Mucosa of descending colon (tissue), 3 donors: Measurements from ENCODE around the gene C16orf86. TPM values are rescaled to one million over a fixed set of nuclear protein-coding genes. Genes with fewer than 3 reads are reported as not detected.

Experiments used
- ATAC-seq: fragments of 200-7000 bp; cut with Tn5 transposase; one replicate; pipeline ENCODE4 v1.9.1; 2020; ENCODE audit warnings: mild to moderate bottlenecking, moderate library complexity
- DNase-seq, 3 donors: peaks; one replicate each; pipeline ENCODE4 v3.0.0-alpha.2; 2020
- H3K36me3 ChIP-seq: fragments of 200-600 bp; one replicate; pipeline ENCODE4 v1.8.0; 2021; ENCODE audit warnings: low read depth, mild to moderate bottlenecking
- H3K4me1 ChIP-seq: fragments of 200-600 bp; one replicate; pipeline ENCODE4 v1.8.0; 2021; ENCODE audit warnings: low read depth, mild to moderate bottlenecking
- H3K4me3 ChIP-seq: fragments of 200-600 bp; one replicate; pipeline ENCODE4 v1.8.0; 2021; ENCODE audit warnings: mild to moderate bottlenecking
- H3K9me3 ChIP-seq: fragments of 200-600 bp; one replicate; pipeline ENCODE4 v1.8.0; 2021; ENCODE audit warnings: mild to moderate bottlenecking
- CTCF ChIP-seq: fragments of 200-600 bp; IDR thresholded peaks from one replicate; pipeline ENCODE4 v1.8.0; 2022; ENCODE audit warnings: antibody characterized with exemption, mild to moderate bottlenecking
- intact Hi-C, 2 donors: fragments of 100-400 bp; cut with DNase I in 1 of 2; cut with micrococcal nuclease in 1 of 2; formaldehyde crosslinking; loops; one replicate each; pipeline versions ENCODE4 v1.11.0 to v1.11.1; 2022; cut with DNase I, micrococcal nuclease
- total RNA-seq, 3 donors: library from RNA; stranded (reverse); fragmentation: NEBNext Ultra II Directional in 2 of 3; extraction: Animal tissue kit (Norgen Biotek cat#: 25700) in 2 of 3; gene quantifications; one replicate each; pipeline versions ENCODE4 v1.2.1 to v1.2.4, GENCODE V29; 2021 to 2023
- donor health status: DM: no; HTN: no; CAD: no; lungs with moderate emphysema.
- donor health status: DM: no; HTN: no; CAD: no.
- donor health status: DM: no; HTN: yes; CAD: no.

The C16orf86 gene
- total RNA-seq, 3 donors from 2014 or later, result 0.67 to 6.8 (median 1.2) TPM

GRCh38 chr16:67666032-67666551 is 522 bp upstream of the C16orf86 start:
- TF ChIP-seq CTCF, result no peak
- peaks cover 14% of the 10 kb centered on the region for H3K4me1 ChIP-seq
- ATAC-seq, result peak; percentile 32
- intact Hi-C loops, result loop anchor here in 1 of 2 donors (10.0 kb wide), 1 partner anchor 121 kb away; no protein-coding TSS in a partner anchor
- no peaks in the 10 kb centered on the region for H3K36me3 ChIP-seq
- peak overlapping the region; percentile 49 for H3K4me3 ChIP-seq
- DNase-seq, result peak in 2 of 3 donors; percentile 41 to 69
- H3K9me3 ChIP-seq, result no peaks in the 10 kb centered on the region

- no peak for ATAC-seq
- Histone ChIP-seq H3K9me3 (no peaks in the 10 kb centered on the region), H3K4me1 (peaks cover 10% of the 10 kb centered on the region), H3K4me3 (no peak overlapping the region), H3K36me3 (no peaks in the 10 kb centered on the region)
- no peak for DNase-seq
- TF ChIP-seq CTCF, result no peak
- intact Hi-C loops, result loop anchor here in 1 of 2 donors (10.0 kb wide), 1 partner anchor 123 kb away; no protein-coding TSS in a partner anchor
Measured at GRCh38 chr16:67667453-67667816, 821 bp downstream of the C16orf86 start.

GRCh38 chr16:67667817-67668494 is 1.3 kb downstream of the C16orf86 start:
- Histone ChIP-seq H3K36me3 (no peaks in the 10 kb centered on the region), H3K4me3 (no peak overlapping the region), H3K4me1 (peaks cover 12% of the 10 kb centered on the region), H3K9me3 (no peaks in the 10 kb centered on the region)
- intact Hi-C loops, result loop anchor here in 1 of 2 donors (10.0 kb wide), 1 partner anchor 123 kb away; no protein-coding TSS in a partner anchor
- DNase-seq (peak; percentile 83 to 89 (median 86)), ATAC-seq (peak; percentile 84)
- TF ChIP-seq CTCF, result peak; percentile 71

GRCh38 chr16:67668495-67669157 is 2.0 kb downstream of the C16orf86 start:
- no peaks in the 10 kb centered on the region for H3K9me3 ChIP-seq
- intact Hi-C loops, result loop anchor here in 1 of 2 donors (10.0 kb wide), 1 partner anchor 124 kb away; no protein-coding TSS in a partner anchor
- no peak overlapping the region for H3K4me3 ChIP-seq
- H3K36me3 ChIP-seq, result no peaks in the 10 kb centered on the region
- TF ChIP-seq CTCF, result no peak
- ATAC-seq (no peak), DNase-seq (no peak)
- H3K4me1 ChIP-seq, result peaks cover 18% of the 10 kb centered on the region

- no peaks in the 10 kb centered on the region for H3K36me3 ChIP-seq
- DNase-seq (peak in 1 of 3 donors; percentile 21), ATAC-seq (no peak)
- H3K4me3 ChIP-seq, result no peak overlapping the region
- intact Hi-C loops, result loop anchor here in 1 of 2 donors (10.0 kb wide), 1 partner anchor 125 kb away; no protein-coding TSS in a partner anchor
- H3K9me3 ChIP-seq, result no peaks in the 10 kb centered on the region
- TF ChIP-seq CTCF, result no peak
- peaks cover 27% of the 10 kb centered on the region for H3K4me1 ChIP-seq
Measured at GRCh38 chr16:67669499-67670101, 3.0 kb downstream of the C16orf86 start.
